NCI-H2081 (cell line): ENCODE measurements around the gene GRK5.

Source experiments
- DNase-seq, 2 experiments: peaks; one replicate each; lab custom pipeline; 2025; lab: John Stamatoyannopoulos, UW

Gene GRK5

GRCh38 chr10:119405520-119405807 is 198.1 kb downstream of the GRK5 start:
- no peak for DNase-seq

GRCh38 chr10:119406137-119406536 is 198.8 kb downstream of the GRK5 start:
- DNase-seq, result no peak

GRCh38 chr10:119406601-119407253 is 199.4 kb downstream of the GRK5 start:
- no peak for DNase-seq

- DNase-seq, result no peak
Measured at GRCh38 chr10:119407254-119407777, 199.9 kb downstream of the GRK5 start.

GRCh38 chr10:119408072-119408471 is 200.7 kb downstream of the GRK5 start:
- no peak for DNase-seq

- no peak for DNase-seq
Measured at GRCh38 chr10:119408969-119409371, 201.6 kb downstream of the GRK5 start.

- no peak for DNase-seq
Measured at GRCh38 chr10:119409385-119409784, 202.0 kb downstream of the GRK5 start.

- no peak for DNase-seq
Measured at GRCh38 chr10:119409906-119410305, 202.5 kb downstream of the GRK5 start.

- no peak for DNase-seq
Measured at GRCh38 chr10:119410361-119411116, 203.2 kb downstream of the GRK5 start.

GRCh38 chr10:119412244-119413092 is 205.1 kb downstream of the GRK5 start:
- no peak for DNase-seq

- DNase-seq, result no peak
Measured at GRCh38 chr10:119413093-119413453, 205.7 kb downstream of the GRK5 start.

- no peak for DNase-seq
Measured at GRCh38 chr10:119413471-119414080, 206.2 kb downstream of the GRK5 start.

GRCh38 chr10:119414081-119414611 is 206.8 kb downstream of the GRK5 start:
- no peak for DNase-seq

- DNase-seq, result no peak
Measured at GRCh38 chr10:119415121-119415520, 207.8 kb downstream of the GRK5 start.

- DNase-seq, result no peak
Measured at GRCh38 chr10:119415536-119416503, 208.4 kb downstream of the GRK5 start.

GRCh38 chr10:119416855-119417254 is 209.5 kb downstream of the GRK5 start:
- peak; percentile 24 to 30 for DNase-seq

- DNase-seq, result no peak
Measured at GRCh38 chr10:119417852-119418251, 210.5 kb downstream of the GRK5 start.

GRCh38 chr10:119418362-119418761 is 211.0 kb downstream of the GRK5 start:
- DNase-seq, result no peak

- no peak for DNase-seq
Measured at GRCh38 chr10:119419931-119420330, 212.6 kb downstream of the GRK5 start.

- no peak for DNase-seq
Measured at GRCh38 chr10:119420950-119421875, 213.8 kb downstream of the GRK5 start.
